ENCODE data around the gene MYH3.
A peak's percentile ranks its signal among the peaks of the same experiment; 100 is the strongest.

MYH3 gene

GRCh38 chr17:10633738-10634379 lies 23.2 kb downstream of the MYH3 start:
- H3K4me3 ChIP-seq (ENCODE audit: low read length): no peak overlapping the region
- no peak for DNase-seq (ENCODE audit: low read depth)
- TF ChIP-seq CTCF (IDR thresholded peaks at IDR 0.05; ENCODE audit: insufficient read depth, low read depth, low read length, missing control alignments): no peak

GRCh38 chr17:10631701-10632100 lies 25.4 kb downstream of the MYH3 start:
- no peak for DNase-seq (ENCODE audit: low read depth)
- H3K4me3 ChIP-seq (ENCODE audit: low read length): no peak overlapping the region
- TF ChIP-seq CTCF (IDR thresholded peaks at IDR 0.05; ENCODE audit: insufficient read depth, low read depth, low read length, missing control alignments): no peak

- peak; percentile 42 for DNase-seq (ENCODE audit: low read depth)
- H3K4me3 ChIP-seq (ENCODE audit: low read length): no peak overlapping the region
- peak; percentile 85 for TF ChIP-seq CTCF (IDR thresholded peaks at IDR 0.05; ENCODE audit: insufficient read depth, low read depth, low read length, missing control alignments)
These were observed 25.9 kb downstream of the MYH3 start for GRCh38 chr17:10631048-10631700.

GRCh38 chr17:10629706-10630105 lies 27.4 kb downstream of the MYH3 start:
- H3K4me3 ChIP-seq (ENCODE audit: low read length): no peak overlapping the region
- DNase-seq (ENCODE audit: low read depth): no peak
- no peak for TF ChIP-seq CTCF (IDR thresholded peaks at IDR 0.05; ENCODE audit: insufficient read depth, low read depth, low read length, missing control alignments)

- no peak overlapping the region for H3K4me3 ChIP-seq (ENCODE audit: low read length)
- no peak for DNase-seq (ENCODE audit: low read depth)
- TF ChIP-seq CTCF (IDR thresholded peaks at IDR 0.05; ENCODE audit: insufficient read depth, low read depth, low read length, missing control alignments): peak; percentile 28
These were observed 28.4 kb downstream of the MYH3 start for GRCh38 chr17:10628756-10629155.

GRCh38 chr17:10626390-10626789 lies 30.7 kb downstream of the MYH3 start:
- no peak for TF ChIP-seq CTCF (IDR thresholded peaks at IDR 0.05; ENCODE audit: insufficient read depth, low read depth, low read length, missing control alignments)
- no peak overlapping the region for H3K4me3 ChIP-seq (ENCODE audit: low read length)
- DNase-seq (ENCODE audit: low read depth): no peak

- no peak for TF ChIP-seq CTCF (IDR thresholded peaks at IDR 0.05; ENCODE audit: insufficient read depth, low read depth, low read length, missing control alignments)
- DNase-seq (ENCODE audit: low read depth): no peak
- H3K4me3 ChIP-seq (ENCODE audit: low read length): no peak overlapping the region
These were observed 32.1 kb downstream of the MYH3 start for GRCh38 chr17:10624969-10625368.

Measured in epithelial cell of esophagus (primary cell).